Measurements from ENCODE around the gene CDC42BPG. TPM values are rescaled to one million over a fixed set of nuclear protein-coding genes. Genes with fewer than 3 reads are reported as not detected.

Gene CDC42BPG
- total RNA-seq, 1 donor from 2014 or later: not detected

- H3K4me1 ChIP-seq: peaks cover 8 to 18% of the 10 kb centered on the region in 2 donors
- H3K27me3 ChIP-seq: no peaks in the 10 kb centered on the region
- H3K27ac ChIP-seq: no peak overlapping the region
- intact Hi-C loops (cut with DNase I): loop anchor here (10.0 kb wide), 1 partner anchor 284 kb away; the partner anchor contains the start of genes CDCA5 and ZFPL1
- DNase-seq (ENCODE audit: low spot score in 2 of 2): no peak
- peaks cover 11 to 24% of the 10 kb centered on the region in 2 donors for H3K36me3 ChIP-seq
- TF ChIP-seq CTCF (IDR thresholded peaks at IDR 0.05): no peak
- H3K4me3 ChIP-seq: no peak overlapping the region
- no peaks in the 10 kb centered on the region for H3K9me3 ChIP-seq
These were observed 43.9 kb downstream of the CDC42BPG start for GRCh38 chr11:64800303-64801157.

GRCh38 chr11:64799623-64800302 is 44.7 kb downstream of the CDC42BPG start:
- H3K27ac ChIP-seq: no peak overlapping the region
- no peaks in the 10 kb centered on the region for H3K27me3 ChIP-seq
- no peak overlapping the region for H3K4me3 ChIP-seq
- H3K4me1 ChIP-seq: peaks cover 8 to 17% of the 10 kb centered on the region in 2 donors
- no peak for DNase-seq (ENCODE audit: low spot score in 2 of 2)
- TF ChIP-seq CTCF (IDR thresholded peaks at IDR 0.05): no peak
- intact Hi-C loops (cut with DNase I): loop anchor here (10.0 kb wide), 1 partner anchor 285 kb away; the partner anchor contains the start of genes CDCA5 and ZFPL1
- H3K36me3 ChIP-seq: peaks cover 11 to 17% of the 10 kb centered on the region in 2 donors
- no peaks in the 10 kb centered on the region for H3K9me3 ChIP-seq

- intact Hi-C loops (cut with DNase I): no loop called here
- TF ChIP-seq CTCF (IDR thresholded peaks at IDR 0.05): no peak
- Histone ChIP-seq H3K4me1 (peaks cover 8 to 12% of the 10 kb centered on the region in 2 donors), H3K4me3 (no peak overlapping the region), H3K9me3 (no peaks in the 10 kb centered on the region), H3K36me3 (peaks cover 11 to 13% of the 10 kb centered on the region in 2 donors), H3K27ac (no peak overlapping the region), H3K27me3 (no peaks in the 10 kb centered on the region)
- no peak for DNase-seq (ENCODE audit: low spot score in 2 of 2)
These were observed 45.2 kb downstream of the CDC42BPG start for GRCh38 chr11:64799256-64799622.

GRCh38 chr11:64796757-64797541 is 47.5 kb downstream of the CDC42BPG start:
- H3K9me3 ChIP-seq: no peaks in the 10 kb centered on the region
- intact Hi-C loops (cut with DNase I): no loop called here
- H3K27me3 ChIP-seq: no peaks in the 10 kb centered on the region
- H3K36me3 ChIP-seq: peaks cover 11 to 17% of the 10 kb centered on the region in 2 donors
- no peak overlapping the region for H3K4me3 ChIP-seq
- TF ChIP-seq CTCF (IDR thresholded peaks at IDR 0.05): no peak
- no peak for DNase-seq (ENCODE audit: low spot score in 2 of 2)
- no peaks in the 10 kb centered on the region for H3K4me1 ChIP-seq
- H3K27ac ChIP-seq: no peak overlapping the region

GRCh38 chr11:64796047-64796756 is 48.3 kb downstream of the CDC42BPG start:
- DNase-seq (ENCODE audit: low spot score in 2 of 2): no peak
- Histone ChIP-seq H3K36me3 (peaks cover 14 to 17% of the 10 kb centered on the region in 2 donors), H3K4me3 (no peak overlapping the region)

More at GRCh38 chr11:64796047-64796756, 48.3 kb downstream of the CDC42BPG start:
- no peaks in the 10 kb centered on the region for H3K4me1 ChIP-seq
- H3K27me3 ChIP-seq: no peaks in the 10 kb centered on the region
- no peak for TF ChIP-seq CTCF (IDR thresholded peaks at IDR 0.05)
- no peak overlapping the region for H3K27ac ChIP-seq
- H3K9me3 ChIP-seq: no peaks in the 10 kb centered on the region
- intact Hi-C loops (cut with DNase I): no loop called here
